WTC11 (cell line): Measurements from ENCODE around the gene RHBDD2. TPM values are rescaled to one million over a fixed set of nuclear protein-coding genes. Genes with fewer than 3 reads are reported as not detected.
"Not testable (repeated sequence)": the region's sequence is repeated elsewhere in the genome, so short reads cannot be mapped to it uniquely, and the experiment has no call there.

Experiments
- ATAC-seq: fragments of 200-7000 bp; cut with Tn5 transposase; 2 replicates; pipeline ENCODE4 v1.10.0; 2021; ENCODE audit warnings: mild to moderate bottlenecking, moderate library complexity
- CTCF ChIA-PET: fragments of 300-600 bp; sonication (Branson Sonifier 250); formaldehyde crosslinking; loops from one replicate; lab custom pipeline; 2021; ENCODE audit warnings: antibody characterized with exemption; lab: Charles Lee
- POLR2A ChIA-PET: fragments of 350-600 bp; sonication (Branson Sonifier 250); formaldehyde crosslinking; loops from one replicate; lab custom pipeline; 2021; ENCODE audit warnings: antibody characterized with exemption; lab: Charles Lee
- DNase-seq: peaks from one replicate; pipeline ENCODE4 v3.0.0; 2021; ENCODE audit warnings: low spot score
- H3K27ac Mint-ChIP-seq: 2 replicates; pipeline ENCODE4 v1.8.0; 2021; ENCODE audit warnings: mixed read lengths
- H3K27me3 Mint-ChIP-seq: 2 replicates; pipeline ENCODE4 v1.8.0; 2021; ENCODE audit warnings: low read depth, mild to moderate bottlenecking, moderate library complexity, mixed read lengths
- H3K36me3 Mint-ChIP-seq: 2 replicates; pipeline ENCODE4 v1.8.0; 2021; ENCODE audit warnings: mixed read lengths
- H3K4me1 Mint-ChIP-seq: 2 replicates; pipeline ENCODE4 v1.8.0; 2022; ENCODE audit warnings: mixed read lengths
- H3K4me3 Mint-ChIP-seq: 2 replicates; pipeline ENCODE4 v1.8.0; 2021; ENCODE audit warnings: mild to moderate bottlenecking, moderate library complexity, mixed read lengths
- H3K9me3 Mint-ChIP-seq: 2 replicates; pipeline ENCODE4 v1.8.0; 2021; ENCODE audit warnings: mixed read lengths
- ATF1 ChIP-seq: sonication (generic); formaldehyde crosslinking; IDR thresholded peaks from 2 replicates; pipeline ENCODE4 v1.8.1; 2023; ENCODE audit warnings: mild to moderate bottlenecking, moderate library complexity, missing genetic modification reagents
- CBFB ChIP-seq: sonication (generic); formaldehyde crosslinking; IDR thresholded peaks from 2 replicates; pipeline ENCODE4 v1.8.1; 2022; ENCODE audit warnings: mild to moderate bottlenecking, low read depth, missing genetic modification reagents
- CREB1 ChIP-seq: sonication (generic); formaldehyde crosslinking; IDR thresholded peaks from 2 replicates; pipeline ENCODE4 v1.8.0; 2023; ENCODE audit warnings: mild to moderate bottlenecking, missing genetic modification reagents
- ESRRA ChIP-seq: sonication (generic); formaldehyde crosslinking; IDR thresholded peaks from 2 replicates; pipeline ENCODE4 v1.8.1; 2022; ENCODE audit warnings: mild to moderate bottlenecking, missing genetic modification reagents, borderline replicate concordance
- GABPB1 ChIP-seq: sonication (generic); formaldehyde crosslinking; IDR thresholded peaks from 2 replicates; pipeline ENCODE4 v1.8.1; 2023; ENCODE audit warnings: mild to moderate bottlenecking, missing genetic modification reagents
- HMGA2 ChIP-seq: fragments of 250-450 bp; sonication (Bioruptor Pico); IDR thresholded peaks from 2 replicates; pipeline ENCODE4 v1.4.0; 2021; ENCODE audit warnings: mild to moderate bottlenecking, moderate library complexity
- JUN ChIP-seq: sonication (generic); formaldehyde crosslinking; IDR thresholded peaks from 2 replicates; pipeline ENCODE4 v1.8.0; 2023; ENCODE audit warnings: mild to moderate bottlenecking, missing genetic modification reagents
- NFE2L1 ChIP-seq: sonication (generic); formaldehyde crosslinking; IDR thresholded peaks from 2 replicates; pipeline ENCODE4 v1.8.1; 2023; ENCODE audit warnings: missing genetic modification reagents
- RELA ChIP-seq: sonication (generic); formaldehyde crosslinking; IDR thresholded peaks from 2 replicates; pipeline ENCODE4 v1.8.1; 2022; ENCODE audit warnings: missing genetic modification reagents, mild to moderate bottlenecking, borderline replicate concordance
- TCF7 ChIP-seq: sonication (generic); formaldehyde crosslinking; IDR thresholded peaks from 2 replicates; pipeline ENCODE4 v1.8.0; 2022; ENCODE audit warnings: mild to moderate bottlenecking, low read depth, missing genetic modification reagents, moderate library complexity
- ZNF121 ChIP-seq: sonication (generic); formaldehyde crosslinking; IDR thresholded peaks from 2 replicates; pipeline ENCODE4 v1.8.0; 2023; ENCODE audit warnings: missing genetic modification reagents
- ZNF219 ChIP-seq: sonication (generic); formaldehyde crosslinking; IDR thresholded peaks from 2 replicates; pipeline ENCODE4 v1.8.0; 2023; ENCODE audit warnings: missing genetic modification reagents, mild to moderate bottlenecking, borderline replicate concordance
- ZNF232 ChIP-seq: sonication (generic); formaldehyde crosslinking; IDR thresholded peaks from 2 replicates; pipeline ENCODE4 v1.8.0; 2022; ENCODE audit warnings: mild to moderate bottlenecking, missing genetic modification reagents
- total RNA-seq: library from RNA; stranded (reverse); gene quantifications from 3 replicates; pipeline ENCODE4 v1.2.3, GENCODE V29; 2021
- TF ChIP-seq, protein P1 (sequence below): sonication (generic); formaldehyde crosslinking; IDR thresholded peaks from 2 replicates; pipeline ENCODE4 v1.8.0; 2022; ENCODE audit warnings: mild to moderate bottlenecking, missing genetic modification reagents
- TF ChIP-seq, protein P2 (sequence below): sonication (generic); formaldehyde crosslinking; IDR thresholded peaks from 2 replicates; pipeline ENCODE4 v1.8.1; 2023; ENCODE audit warnings: mild to moderate bottlenecking, missing genetic modification reagents, borderline replicate concordance
- TF ChIP-seq, protein P3 (sequence below): sonication (generic); formaldehyde crosslinking; IDR thresholded peaks from 2 replicates; pipeline ENCODE4 v1.8.1; 2023; ENCODE audit warnings: mild to moderate bottlenecking, missing genetic modification reagents
- TF ChIP-seq, protein P4 (sequence below): fragments of 250-450 bp; sonication (Bioruptor Pico); IDR thresholded peaks from 2 replicates; pipeline ENCODE4 v1.8.0; 2021; ENCODE audit warnings: mild to moderate bottlenecking
- TF ChIP-seq, protein P5 (sequence below): sonication (generic); formaldehyde crosslinking; IDR thresholded peaks from 2 replicates; pipeline ENCODE4 v1.8.0; 2023; ENCODE audit warnings: missing genetic modification reagents, mild to moderate bottlenecking, borderline replicate concordance
- TF ChIP-seq, protein P6 (sequence below): sonication (generic); formaldehyde crosslinking; IDR thresholded peaks from 2 replicates; pipeline ENCODE4 v1.8.1; 2022; ENCODE audit warnings: mild to moderate bottlenecking, moderate library complexity, missing genetic modification reagents

The RHBDD2 gene
- total RNA-seq, 1 experiment from 2014 or later, result 34.3 TPM

DNA sequence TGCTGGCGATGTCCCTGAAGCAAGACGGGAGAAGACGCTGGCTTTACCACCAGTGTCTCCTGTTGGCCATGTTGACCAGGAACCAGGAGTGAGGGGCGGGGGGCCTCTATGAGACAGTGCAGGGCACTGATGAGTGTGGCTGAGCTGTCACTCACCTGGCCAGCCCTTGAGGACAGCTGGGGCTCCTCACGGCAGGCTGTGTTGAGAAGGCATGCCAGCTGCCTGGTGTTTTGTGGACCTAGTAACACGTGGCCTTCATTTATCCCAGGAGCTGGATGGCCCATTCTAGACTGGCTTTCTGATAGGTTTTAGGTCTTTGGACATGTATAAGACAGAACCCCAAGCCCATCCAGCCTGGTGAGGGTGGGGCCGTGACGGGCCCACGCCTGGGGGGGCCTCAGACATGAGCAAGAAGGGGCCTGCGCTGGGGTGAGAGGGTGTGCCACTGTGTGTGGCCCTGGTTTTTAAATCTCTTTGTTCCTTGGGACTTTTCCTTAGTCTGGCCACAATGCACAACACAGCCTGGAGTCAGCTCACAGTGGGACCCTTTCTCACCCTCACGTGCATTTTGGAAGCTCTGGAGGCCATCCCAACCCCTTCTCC lies 10.5 kb downstream of the RHBDD2 start (continued):
- TF ChIP-seq, protein P1, sequence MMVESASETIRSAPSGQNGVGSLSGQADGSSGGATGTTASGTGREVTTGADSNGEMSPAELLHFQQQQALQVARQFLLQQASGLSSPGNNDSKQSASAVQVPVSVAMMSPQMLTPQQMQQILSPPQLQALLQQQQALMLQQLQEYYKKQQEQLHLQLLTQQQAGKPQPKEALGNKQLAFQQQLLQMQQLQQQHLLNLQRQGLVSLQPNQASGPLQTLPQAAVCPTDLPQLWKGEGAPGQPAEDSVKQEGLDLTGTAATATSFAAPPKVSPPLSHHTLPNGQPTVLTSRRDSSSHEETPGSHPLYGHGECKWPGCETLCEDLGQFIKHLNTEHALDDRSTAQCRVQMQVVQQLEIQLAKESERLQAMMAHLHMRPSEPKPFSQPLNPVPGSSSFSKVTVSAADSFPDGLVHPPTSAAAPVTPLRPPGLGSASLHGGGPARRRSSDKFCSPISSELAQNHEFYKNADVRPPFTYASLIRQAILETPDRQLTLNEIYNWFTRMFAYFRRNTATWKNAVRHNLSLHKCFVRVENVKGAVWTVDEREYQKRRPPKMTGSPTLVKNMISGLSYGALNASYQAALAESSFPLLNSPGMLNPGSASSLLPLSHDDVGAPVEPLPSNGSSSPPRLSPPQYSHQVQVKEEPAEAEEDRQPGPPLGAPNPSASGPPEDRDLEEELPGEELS (CRISPR knock-in tag), result no peak
- TF ChIP-seq ZNF232 (no peak), ESRRA (CRISPR knock-in tag) (no peak), ATF1 (no peak), JUN (CRISPR knock-in tag) (no peak)
- TF ChIP-seq, protein P2, sequence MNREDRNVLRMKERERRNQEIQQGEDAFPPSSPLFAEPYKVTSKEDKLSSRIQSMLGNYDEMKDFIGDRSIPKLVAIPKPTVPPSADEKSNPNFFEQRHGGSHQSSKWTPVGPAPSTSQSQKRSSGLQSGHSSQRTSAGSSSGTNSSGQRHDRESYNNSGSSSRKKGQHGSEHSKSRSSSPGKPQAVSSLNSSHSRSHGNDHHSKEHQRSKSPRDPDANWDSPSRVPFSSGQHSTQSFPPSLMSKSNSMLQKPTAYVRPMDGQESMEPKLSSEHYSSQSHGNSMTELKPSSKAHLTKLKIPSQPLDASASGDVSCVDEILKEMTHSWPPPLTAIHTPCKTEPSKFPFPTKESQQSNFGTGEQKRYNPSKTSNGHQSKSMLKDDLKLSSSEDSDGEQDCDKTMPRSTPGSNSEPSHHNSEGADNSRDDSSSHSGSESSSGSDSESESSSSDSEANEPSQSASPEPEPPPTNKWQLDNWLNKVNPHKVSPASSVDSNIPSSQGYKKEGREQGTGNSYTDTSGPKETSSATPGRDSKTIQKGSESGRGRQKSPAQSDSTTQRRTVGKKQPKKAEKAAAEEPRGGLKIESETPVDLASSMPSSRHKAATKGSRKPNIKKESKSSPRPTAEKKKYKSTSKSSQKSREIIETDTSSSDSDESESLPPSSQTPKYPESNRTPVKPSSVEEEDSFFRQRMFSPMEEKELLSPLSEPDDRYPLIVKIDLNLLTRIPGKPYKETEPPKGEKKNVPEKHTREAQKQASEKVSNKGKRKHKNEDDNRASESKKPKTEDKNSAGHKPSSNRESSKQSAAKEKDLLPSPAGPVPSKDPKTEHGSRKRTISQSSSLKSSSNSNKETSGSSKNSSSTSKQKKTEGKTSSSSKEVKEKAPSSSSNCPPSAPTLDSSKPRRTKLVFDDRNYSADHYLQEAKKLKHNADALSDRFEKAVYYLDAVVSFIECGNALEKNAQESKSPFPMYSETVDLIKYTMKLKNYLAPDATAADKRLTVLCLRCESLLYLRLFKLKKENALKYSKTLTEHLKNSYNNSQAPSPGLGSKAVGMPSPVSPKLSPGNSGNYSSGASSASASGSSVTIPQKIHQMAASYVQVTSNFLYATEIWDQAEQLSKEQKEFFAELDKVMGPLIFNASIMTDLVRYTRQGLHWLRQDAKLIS (CRISPR knock-in tag), result no peak
- TF ChIP-seq, protein P3, sequence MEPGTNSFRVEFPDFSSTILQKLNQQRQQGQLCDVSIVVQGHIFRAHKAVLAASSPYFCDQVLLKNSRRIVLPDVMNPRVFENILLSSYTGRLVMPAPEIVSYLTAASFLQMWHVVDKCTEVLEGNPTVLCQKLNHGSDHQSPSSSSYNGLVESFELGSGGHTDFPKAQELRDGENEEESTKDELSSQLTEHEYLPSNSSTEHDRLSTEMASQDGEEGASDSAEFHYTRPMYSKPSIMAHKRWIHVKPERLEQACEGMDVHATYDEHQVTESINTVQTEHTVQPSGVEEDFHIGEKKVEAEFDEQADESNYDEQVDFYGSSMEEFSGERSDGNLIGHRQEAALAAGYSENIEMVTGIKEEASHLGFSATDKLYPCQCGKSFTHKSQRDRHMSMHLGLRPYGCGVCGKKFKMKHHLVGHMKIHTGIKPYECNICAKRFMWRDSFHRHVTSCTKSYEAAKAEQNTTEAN (CRISPR knock-in tag), result no peak

DNA sequence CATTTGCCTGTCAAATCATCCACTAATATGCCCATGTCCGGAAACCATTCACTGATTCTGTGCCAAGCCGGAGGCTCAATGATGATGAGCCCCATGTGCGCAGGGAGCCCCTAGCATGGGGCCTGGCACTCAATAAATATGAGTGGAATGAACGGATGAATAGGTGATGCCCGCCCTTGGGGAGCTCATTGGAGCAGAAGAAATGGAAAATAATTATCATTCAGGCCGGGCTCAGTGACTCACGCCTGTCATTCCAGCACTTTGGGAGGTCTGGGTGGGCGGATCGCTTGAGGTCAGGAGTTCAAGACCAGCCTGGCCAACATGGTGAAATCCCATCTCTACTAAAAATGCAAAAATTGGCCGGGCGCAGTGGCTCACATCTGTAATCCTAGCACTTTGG lies 11.0 kb downstream of the RHBDD2 start:
- H3K4me3 Mint-ChIP-seq, result no peak overlapping the region
- CTCF ChIA-PET, result interaction anchor here (1.3 to 1.6 kb wide), 2 partner anchors 11 to 130 kb away, joined by 3 to 4 read pairs; no protein-coding TSS in a partner anchor

DNA sequence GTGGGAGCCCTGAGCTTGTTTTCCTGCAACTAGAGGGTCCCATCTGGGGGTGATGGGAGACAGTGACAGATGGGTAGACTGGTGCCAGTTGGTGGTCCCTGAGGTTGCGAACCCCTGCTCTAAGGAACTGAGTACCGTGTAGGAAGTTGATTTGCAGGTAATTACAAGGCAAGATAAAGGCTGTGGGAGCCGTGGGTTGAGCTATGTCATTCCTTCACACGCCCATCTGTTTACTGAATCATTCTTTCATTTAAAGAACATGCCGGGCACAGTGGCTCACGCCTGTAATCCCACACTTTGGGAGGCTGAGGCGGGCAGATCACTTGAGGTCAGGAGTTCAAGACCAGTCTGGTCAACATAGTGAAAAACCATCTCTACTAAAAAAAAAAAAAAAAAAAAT lies 12.4 kb downstream of the RHBDD2 start:
- H3K4me1 Mint-ChIP-seq, H3K4me3 Mint-ChIP-seq, ATAC-seq, DNase-seq, H3K27ac Mint-ChIP-seq, H3K9me3 Mint-ChIP-seq, H3K27me3 Mint-ChIP-seq: not testable (repeated sequence)
- peaks cover 16% of the 10 kb centered on the region for H3K36me3 Mint-ChIP-seq
- ChIA-PET POLR2A (interaction anchor here (0.7 to 0.8 kb wide), 3 partner anchors 11 to 126 kb away, joined by 3 to 4 read pairs (median 3); no protein-coding TSS in a partner anchor), CTCF (interaction anchor here (0.8 to 1.6 kb wide), 4 partner anchors 23 to 132 kb away, joined by 3 to 4 read pairs (median 3); no protein-coding TSS in a partner anchor)

More for the DNA sequence above, 11.0 kb downstream of the RHBDD2 start:
- H3K4me1 Mint-ChIP-seq, result no peaks in the 10 kb centered on the region
- H3K27me3 Mint-ChIP-seq, result no peaks in the 10 kb centered on the region
- TF ChIP-seq, protein P4, sequence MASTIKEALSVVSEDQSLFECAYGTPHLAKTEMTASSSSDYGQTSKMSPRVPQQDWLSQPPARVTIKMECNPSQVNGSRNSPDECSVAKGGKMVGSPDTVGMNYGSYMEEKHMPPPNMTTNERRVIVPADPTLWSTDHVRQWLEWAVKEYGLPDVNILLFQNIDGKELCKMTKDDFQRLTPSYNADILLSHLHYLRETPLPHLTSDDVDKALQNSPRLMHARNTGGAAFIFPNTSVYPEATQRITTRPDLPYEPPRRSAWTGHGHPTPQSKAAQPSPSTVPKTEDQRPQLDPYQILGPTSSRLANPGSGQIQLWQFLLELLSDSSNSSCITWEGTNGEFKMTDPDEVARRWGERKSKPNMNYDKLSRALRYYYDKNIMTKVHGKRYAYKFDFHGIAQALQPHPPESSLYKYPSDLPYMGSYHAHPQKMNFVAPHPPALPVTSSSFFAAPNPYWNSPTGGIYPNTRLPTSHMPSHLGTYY, result no peak
- no peak for TF ChIP-seq ZNF219 (CRISPR knock-in tag)
- no peak for TF ChIP-seq NFE2L1 (CRISPR knock-in tag)
- TF ChIP-seq, protein P5, sequence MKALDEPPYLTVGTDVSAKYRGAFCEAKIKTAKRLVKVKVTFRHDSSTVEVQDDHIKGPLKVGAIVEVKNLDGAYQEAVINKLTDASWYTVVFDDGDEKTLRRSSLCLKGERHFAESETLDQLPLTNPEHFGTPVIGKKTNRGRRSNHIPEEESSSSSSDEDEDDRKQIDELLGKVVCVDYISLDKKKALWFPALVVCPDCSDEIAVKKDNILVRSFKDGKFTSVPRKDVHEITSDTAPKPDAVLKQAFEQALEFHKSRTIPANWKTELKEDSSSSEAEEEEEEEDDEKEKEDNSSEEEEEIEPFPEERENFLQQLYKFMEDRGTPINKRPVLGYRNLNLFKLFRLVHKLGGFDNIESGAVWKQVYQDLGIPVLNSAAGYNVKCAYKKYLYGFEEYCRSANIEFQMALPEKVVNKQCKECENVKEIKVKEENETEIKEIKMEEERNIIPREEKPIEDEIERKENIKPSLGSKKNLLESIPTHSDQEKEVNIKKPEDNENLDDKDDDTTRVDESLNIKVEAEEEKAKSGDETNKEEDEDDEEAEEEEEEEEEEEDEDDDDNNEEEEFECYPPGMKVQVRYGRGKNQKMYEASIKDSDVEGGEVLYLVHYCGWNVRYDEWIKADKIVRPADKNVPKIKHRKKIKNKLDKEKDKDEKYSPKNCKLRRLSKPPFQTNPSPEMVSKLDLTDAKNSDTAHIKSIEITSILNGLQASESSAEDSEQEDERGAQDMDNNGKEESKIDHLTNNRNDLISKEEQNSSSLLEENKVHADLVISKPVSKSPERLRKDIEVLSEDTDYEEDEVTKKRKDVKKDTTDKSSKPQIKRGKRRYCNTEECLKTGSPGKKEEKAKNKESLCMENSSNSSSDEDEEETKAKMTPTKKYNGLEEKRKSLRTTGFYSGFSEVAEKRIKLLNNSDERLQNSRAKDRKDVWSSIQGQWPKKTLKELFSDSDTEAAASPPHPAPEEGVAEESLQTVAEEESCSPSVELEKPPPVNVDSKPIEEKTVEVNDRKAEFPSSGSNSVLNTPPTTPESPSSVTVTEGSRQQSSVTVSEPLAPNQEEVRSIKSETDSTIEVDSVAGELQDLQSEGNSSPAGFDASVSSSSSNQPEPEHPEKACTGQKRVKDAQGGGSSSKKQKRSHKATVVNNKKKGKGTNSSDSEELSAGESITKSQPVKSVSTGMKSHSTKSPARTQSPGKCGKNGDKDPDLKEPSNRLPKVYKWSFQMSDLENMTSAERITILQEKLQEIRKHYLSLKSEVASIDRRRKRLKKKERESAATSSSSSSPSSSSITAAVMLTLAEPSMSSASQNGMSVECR (CRISPR knock-in tag), result no peak
- no peak for TF ChIP-seq TCF7 (CRISPR knock-in tag)
- TF ChIP-seq RELA, result no peak
- no peak for TF ChIP-seq JUN (CRISPR knock-in tag)
- no peak for TF ChIP-seq GABPB1 (CRISPR knock-in tag)
- TF ChIP-seq ZNF121 (CRISPR knock-in tag), result no peak
- no peak for TF ChIP-seq HMGA2
- TF ChIP-seq CREB1, result no peak
- TF ChIP-seq CBFB (CRISPR knock-in tag), result no peak
- TF ChIP-seq, protein P6, sequence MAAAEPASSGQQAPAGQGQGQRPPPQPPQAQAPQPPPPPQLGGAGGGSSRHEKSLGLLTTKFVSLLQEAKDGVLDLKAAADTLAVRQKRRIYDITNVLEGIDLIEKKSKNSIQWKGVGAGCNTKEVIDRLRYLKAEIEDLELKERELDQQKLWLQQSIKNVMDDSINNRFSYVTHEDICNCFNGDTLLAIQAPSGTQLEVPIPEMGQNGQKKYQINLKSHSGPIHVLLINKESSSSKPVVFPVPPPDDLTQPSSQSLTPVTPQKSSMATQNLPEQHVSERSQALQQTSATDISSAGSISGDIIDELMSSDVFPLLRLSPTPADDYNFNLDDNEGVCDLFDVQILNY (CRISPR knock-in tag), result no peak
- ATAC-seq (no peak), DNase-seq (no peak)
- POLR2A ChIA-PET, result interaction anchor here (0.6 to 1.5 kb wide), 2 partner anchors 23 to 26 kb away, joined by 3 to 6 read pairs; no protein-coding TSS in a partner anchor
- H3K27ac Mint-ChIP-seq, result no peak overlapping the region; the same call in 1 of the 2 replicates
- H3K9me3 Mint-ChIP-seq, result no peaks in the 10 kb centered on the region
- peaks cover 29% of the 10 kb centered on the region for H3K36me3 Mint-ChIP-seq
